DOHH2 (cell line): ENCODE data around the gene RELN.

Source experiments
- H3F3A ChIP-seq: fragments of 200-600 bp; sonication (generic), shearing (Covaris generic); 2 replicates; pipeline ENCODE4 v1.6.0; 2016; ENCODE audit warnings: antibody characterized with exemption, mild to moderate bottlenecking; ENCODE audit not compliant: control insufficient read depth, insufficient read depth
- H3K27ac ChIP-seq: fragments of 200-600 bp; sonication (generic); 2 replicates; pipeline ENCODE4 v1.5.1; 2014; ENCODE audit warnings: low read depth, mild to moderate bottlenecking, low read length, moderate library complexity
- H3K27me3 ChIP-seq: fragments of 200-600 bp; sonication (generic); 2 replicates; pipeline ENCODE4 v1.6.1; 2014; ENCODE audit warnings: mild to moderate bottlenecking, low read length, mixed read lengths; ENCODE audit not compliant: control insufficient read depth
- H3K36me3 ChIP-seq: fragments of 200-600 bp; sonication (generic); 2 replicates; pipeline ENCODE4 v1.6.1; 2014; ENCODE audit warnings: mild to moderate bottlenecking, low read length, moderate library complexity, mixed read lengths; ENCODE audit not compliant: control insufficient read depth
- H3K4me1 ChIP-seq: fragments of 200-600 bp; sonication (generic); 2 replicates; pipeline ENCODE4 v1.6.1; 2014; ENCODE audit warnings: mild to moderate bottlenecking, low read length, mixed read lengths; ENCODE audit not compliant: control insufficient read depth
- H3K4me2 ChIP-seq: fragments of 200-600 bp; sonication (generic); 2 replicates; pipeline ENCODE4 v1.6.0; 2014; ENCODE audit warnings: mild to moderate bottlenecking, low read length, moderate library complexity
- H3K4me3 ChIP-seq: fragments of 200-600 bp; sonication (generic); 2 replicates; pipeline ENCODE4 v1.5.1; 2014; ENCODE audit warnings: mild to moderate bottlenecking, low read length, mixed read lengths
- H3K79me2 ChIP-seq: fragments of 200-600 bp; sonication (generic); 2 replicates; pipeline ENCODE4 v1.6.1; 2014; ENCODE audit warnings: mild to moderate bottlenecking, low read length, mixed read lengths; ENCODE audit not compliant: control insufficient read depth
- H3K9me2 ChIP-seq: fragments of 200-600 bp; sonication (generic); replicated peaks from 2 replicates; pipeline ENCODE4 v1.6.1; 2014; ENCODE audit warnings: mild to moderate bottlenecking, low read length, mixed read lengths; ENCODE audit not compliant: control insufficient read depth
- H3K9me3 ChIP-seq: fragments of 200-600 bp; sonication (generic); 2 replicates; pipeline ENCODE4 v1.6.1; 2014; ENCODE audit warnings: antibody characterized with exemption, low read length, mixed read lengths; ENCODE audit not compliant: control insufficient read depth, insufficient read depth
- H4K20me1 ChIP-seq: fragments of 200-600 bp; sonication (generic); 2 replicates; pipeline ENCODE4 v1.6.0; 2014; ENCODE audit warnings: low read depth, mild to moderate bottlenecking, antibody characterized with exemption, low read length, moderate library complexity; ENCODE audit not compliant: control insufficient read depth, insufficient read depth
- EZH2phosphoT487 ChIP-seq: fragments of 200-600 bp; sonication (generic); IDR thresholded peaks from 2 replicates; pipeline ENCODE4 v1.6.1; 2017; ENCODE audit warnings: borderline replicate concordance, mild to moderate bottlenecking, antibody characterized with exemption, low read length, moderate library complexity, mixed read lengths
- TF ChIP-seq, protein P1 (sequence below): fragments of 200-600 bp; sonication (generic); IDR thresholded peaks from one replicate; pipeline ENCODE4 v1.5.1; 2014; ENCODE audit warnings: antibody characterized with exemption, mild to moderate bottlenecking, low read depth, low read length; ENCODE audit not compliant: poor library complexity, severe bottlenecking

The RELN gene

DNA sequence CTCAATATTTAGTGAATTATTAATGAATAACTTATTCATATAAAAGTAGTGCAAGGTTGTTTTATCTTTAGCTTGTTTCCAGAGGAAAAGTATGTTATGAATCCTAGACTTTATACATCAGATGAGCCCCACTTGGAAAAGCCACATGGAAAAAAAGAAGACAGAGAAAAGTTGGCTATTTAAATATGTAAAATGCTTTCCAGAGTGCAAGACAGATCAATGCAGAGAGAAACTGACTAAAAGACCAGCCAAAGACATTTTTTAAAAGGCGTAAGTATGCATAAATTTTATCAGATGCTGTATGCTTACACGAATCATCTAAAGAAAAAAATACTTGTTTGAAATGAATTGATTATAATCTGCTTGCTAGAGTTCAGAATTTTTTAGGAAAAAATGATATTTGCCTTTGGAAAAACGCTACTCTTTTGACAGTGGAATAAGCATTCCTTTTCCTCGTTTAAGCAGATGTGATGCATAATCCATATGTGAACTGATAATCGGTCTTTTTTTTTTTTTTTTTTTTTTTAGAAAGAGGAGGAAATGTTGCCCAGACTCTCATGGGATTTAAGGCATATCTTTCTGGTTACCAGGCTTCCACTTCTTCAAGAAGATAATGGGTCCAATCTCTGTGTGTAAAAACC is 70.7 kb downstream of the RELN start:
- Histone ChIP-seq H3K4me1 (no peaks in the 10 kb centered on the region), H3K9me2 (no peaks in the 10 kb centered on the region), H3F3A (no peaks in the 10 kb centered on the region), H3K9me3 (no peaks in the 10 kb centered on the region), H3K27ac (no peak overlapping the region), H3K27me3 (no peaks in the 10 kb centered on the region), H4K20me1 (no peaks in the 10 kb centered on the region), H3K4me3 (no peak overlapping the region), H3K4me2 (no peak overlapping the region), H3K79me2 (no peaks in the 10 kb centered on the region), H3K36me3 (no peaks in the 10 kb centered on the region)
- TF ChIP-seq, protein P1, sequence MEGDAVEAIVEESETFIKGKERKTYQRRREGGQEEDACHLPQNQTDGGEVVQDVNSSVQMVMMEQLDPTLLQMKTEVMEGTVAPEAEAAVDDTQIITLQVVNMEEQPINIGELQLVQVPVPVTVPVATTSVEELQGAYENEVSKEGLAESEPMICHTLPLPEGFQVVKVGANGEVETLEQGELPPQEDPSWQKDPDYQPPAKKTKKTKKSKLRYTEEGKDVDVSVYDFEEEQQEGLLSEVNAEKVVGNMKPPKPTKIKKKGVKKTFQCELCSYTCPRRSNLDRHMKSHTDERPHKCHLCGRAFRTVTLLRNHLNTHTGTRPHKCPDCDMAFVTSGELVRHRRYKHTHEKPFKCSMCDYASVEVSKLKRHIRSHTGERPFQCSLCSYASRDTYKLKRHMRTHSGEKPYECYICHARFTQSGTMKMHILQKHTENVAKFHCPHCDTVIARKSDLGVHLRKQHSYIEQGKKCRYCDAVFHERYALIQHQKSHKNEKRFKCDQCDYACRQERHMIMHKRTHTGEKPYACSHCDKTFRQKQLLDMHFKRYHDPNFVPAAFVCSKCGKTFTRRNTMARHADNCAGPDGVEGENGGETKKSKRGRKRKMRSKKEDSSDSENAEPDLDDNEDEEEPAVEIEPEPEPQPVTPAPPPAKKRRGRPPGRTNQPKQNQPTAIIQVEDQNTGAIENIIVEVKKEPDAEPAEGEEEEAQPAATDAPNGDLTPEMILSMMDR, result no peak
- TF ChIP-seq EZH2phosphoT487, result no peak

DNA sequence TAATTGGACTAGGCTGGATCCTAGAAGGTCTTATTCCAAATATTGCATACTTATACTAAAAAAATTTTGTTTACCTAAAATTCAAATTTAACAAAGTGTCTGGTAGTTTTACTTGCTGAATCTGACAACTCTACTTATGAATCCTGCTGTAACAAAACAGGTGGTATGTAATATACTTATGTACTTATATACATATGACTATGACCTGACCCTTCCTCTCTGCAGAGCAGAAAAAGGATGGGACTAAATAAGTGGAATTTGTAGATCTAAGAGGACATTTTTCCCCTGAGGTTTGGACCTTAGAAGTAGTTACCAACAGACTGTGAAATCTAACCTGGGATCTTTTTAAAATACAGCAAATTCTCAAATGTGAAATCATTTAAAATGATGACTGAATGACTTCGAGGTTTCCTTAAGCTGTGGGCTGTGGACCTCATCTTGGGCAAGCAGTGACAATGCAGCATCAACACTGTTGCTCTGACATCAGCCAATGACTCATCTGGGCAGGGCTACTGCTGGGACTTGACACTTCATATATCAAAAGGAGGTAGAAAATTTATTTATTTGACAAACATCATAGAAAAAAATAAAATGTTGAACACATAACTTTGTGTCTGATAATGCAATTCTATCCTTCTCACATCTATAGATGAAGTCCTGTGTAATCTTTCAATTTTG is 73.6 kb downstream of the RELN start:
- H3F3A ChIP-seq, result no peaks in the 10 kb centered on the region
- no peak overlapping the region for H3K4me3 ChIP-seq
- H3K9me3 ChIP-seq, result no peaks in the 10 kb centered on the region
- H4K20me1 ChIP-seq, result no peaks in the 10 kb centered on the region
- TF ChIP-seq, protein P1, result no peak
- TF ChIP-seq EZH2phosphoT487, result no peak
- no peaks in the 10 kb centered on the region for H3K4me1 ChIP-seq
- no peak overlapping the region for H3K4me2 ChIP-seq
- H3K79me2 ChIP-seq, result no peaks in the 10 kb centered on the region
- no peaks in the 10 kb centered on the region for H3K36me3 ChIP-seq
- no peaks in the 10 kb centered on the region for H3K9me2 ChIP-seq
- 0 out of 2 replicates have a peak, but pooled peaks cover 4% of the 10 kb centered on the region for H3K27me3 ChIP-seq
- H3K27ac ChIP-seq, result no peak overlapping the region

DNA sequence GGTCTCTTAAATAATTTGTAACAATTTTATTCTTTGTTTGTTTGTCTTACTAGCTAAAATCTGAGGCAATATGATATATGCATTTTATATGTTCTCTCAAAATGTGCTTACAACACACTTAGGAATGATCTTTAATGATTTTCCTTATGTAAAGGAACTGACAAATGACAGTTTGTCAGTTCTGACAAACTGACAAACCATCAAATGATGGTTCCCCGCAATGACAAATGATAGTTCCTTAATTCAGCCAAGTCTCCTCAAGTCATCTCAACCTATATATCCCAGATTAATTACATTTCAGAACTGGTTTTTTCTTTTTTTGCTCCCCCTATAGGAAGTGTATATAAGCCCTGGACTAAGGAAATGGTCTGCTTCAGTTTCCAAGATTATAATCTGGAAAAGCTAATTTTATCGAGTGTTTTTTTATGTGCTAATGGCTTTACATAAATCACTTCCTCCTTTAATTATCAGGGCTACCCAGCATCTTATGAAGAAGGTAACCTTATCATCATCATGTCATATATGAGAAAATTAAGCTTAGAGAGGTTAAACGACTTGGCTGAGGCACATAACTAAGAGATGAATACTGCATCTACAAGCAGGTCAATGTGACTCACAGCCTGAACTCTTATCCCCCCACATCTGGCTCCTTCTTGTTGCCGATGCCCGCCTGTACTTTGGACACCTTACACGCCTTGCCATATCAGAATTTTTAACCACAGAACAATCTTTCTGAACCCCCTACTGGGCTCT is 75.1 kb downstream of the RELN start:
- H3K36me3 ChIP-seq, result no peaks in the 10 kb centered on the region
- no peaks in the 10 kb centered on the region for H4K20me1 ChIP-seq
- no peaks in the 10 kb centered on the region for H3K9me3 ChIP-seq
- no peak overlapping the region for H3K4me2 ChIP-seq
- 0 out of 2 replicates have a peak, but pooled peaks cover 4% of the 10 kb centered on the region for H3K27me3 ChIP-seq
- H3F3A ChIP-seq, result no peaks in the 10 kb centered on the region
- no peaks in the 10 kb centered on the region for H3K79me2 ChIP-seq
- TF ChIP-seq, protein P1, result no peak
- no peak for TF ChIP-seq EZH2phosphoT487
- H3K4me3 ChIP-seq, result no peak overlapping the region
- H3K4me1 ChIP-seq, result no peaks in the 10 kb centered on the region
- no peak overlapping the region for H3K27ac ChIP-seq
- H3K9me2 ChIP-seq, result no peaks in the 10 kb centered on the region
